ENCODE results near the gene BTBD9.

The BTBD9 gene

DNA sequence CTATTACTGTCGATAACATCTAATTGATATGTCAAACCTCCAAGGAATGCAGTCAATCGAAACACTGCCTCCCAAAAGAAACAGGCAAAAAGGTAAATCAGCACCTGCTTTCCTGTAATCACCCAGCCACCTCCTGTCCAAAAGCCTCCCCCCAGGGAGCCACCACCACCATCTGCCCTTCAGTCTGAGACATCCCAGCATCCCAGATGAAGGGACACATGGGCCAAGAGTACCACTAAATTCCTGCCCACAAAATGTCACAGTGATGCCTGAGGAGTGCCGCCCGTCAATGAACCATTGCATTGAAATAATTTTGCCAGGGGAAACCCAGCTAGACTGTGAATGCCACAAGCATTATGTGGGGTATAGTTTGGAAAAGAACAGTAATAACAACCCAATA, 418.5 kb downstream of the BTBD9 start:
- peak in 1 of 2 experiments; percentile 44 for DNase-seq

DNA sequence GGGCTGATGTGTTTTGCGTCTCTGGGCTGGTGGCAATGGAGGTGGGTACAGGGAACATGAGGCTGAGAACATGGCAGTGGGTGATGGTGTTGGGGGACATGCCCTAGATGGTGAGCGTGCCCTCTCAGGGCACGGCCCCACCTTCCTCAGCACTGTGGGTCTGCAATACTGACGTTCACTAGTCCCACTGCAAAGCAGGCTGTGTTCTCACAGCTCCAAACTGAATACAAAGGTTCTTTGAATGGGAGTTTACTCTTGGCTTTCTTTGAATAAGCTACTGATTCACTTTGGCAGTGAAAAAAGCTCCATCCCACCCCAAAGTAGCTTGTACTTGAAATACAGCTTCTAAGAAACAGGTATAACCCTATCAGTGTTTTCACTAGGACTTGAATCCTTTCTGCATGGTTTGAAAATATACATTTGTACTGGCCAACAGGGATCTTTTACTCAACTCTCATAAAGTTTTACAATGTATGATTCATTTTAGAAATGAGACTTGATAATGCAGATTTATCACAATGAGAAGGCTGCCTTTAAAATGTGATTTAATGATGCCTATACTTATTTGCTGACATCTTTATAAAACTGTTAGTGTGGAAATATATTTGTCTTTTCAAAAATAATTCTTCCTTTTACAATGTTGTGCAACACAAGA, 419.5 kb downstream of the BTBD9 start:
- no peak for DNase-seq

- DNase-seq: no peak
These were observed 421.5 kb downstream of the BTBD9 start for GRCh38 chr6:38218235-38218634.

- DNase-seq: no peak
These were observed 423.3 kb downstream of the BTBD9 start for GRCh38 chr6:38216451-38216850.

- DNase-seq: no peak
These were observed 423.9 kb downstream of the BTBD9 start for GRCh38 chr6:38215651-38216311.

GRCh38 chr6:38215225-38215624, 424.5 kb downstream of the BTBD9 start:
- DNase-seq: no peak

DNA sequence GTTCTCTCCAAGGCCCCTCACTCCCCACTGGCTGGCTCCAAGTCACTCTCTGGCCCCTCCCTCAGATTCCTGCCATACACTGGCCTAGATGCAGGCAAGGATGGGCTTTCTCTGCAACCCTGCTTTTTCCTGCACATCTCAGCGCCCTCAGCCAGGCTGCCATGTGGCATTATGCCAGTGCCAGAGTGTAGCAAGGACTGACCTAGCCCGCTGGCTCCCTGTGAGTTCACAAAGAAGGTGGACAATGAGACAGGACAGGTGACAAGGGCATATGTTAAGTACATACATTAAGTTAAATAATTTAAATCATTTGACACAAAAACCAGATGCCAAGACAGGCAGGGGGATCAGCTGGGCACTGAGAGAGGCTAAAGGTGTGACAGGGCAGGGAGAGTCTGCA, 425.6 kb downstream of the BTBD9 start:
- no peak for DNase-seq

- no peak for DNase-seq
These were observed 426.5 kb downstream of the BTBD9 start for GRCh38 chr6:38213251-38213658.

- DNase-seq: no peak
These were observed 427.1 kb downstream of the BTBD9 start for GRCh38 chr6:38212579-38212978.

GRCh38 chr6:38212116-38212515, 427.6 kb downstream of the BTBD9 start:
- no peak for DNase-seq

- DNase-seq: no peak
These were observed 430.1 kb downstream of the BTBD9 start for GRCh38 chr6:38209371-38210260.

DNA sequence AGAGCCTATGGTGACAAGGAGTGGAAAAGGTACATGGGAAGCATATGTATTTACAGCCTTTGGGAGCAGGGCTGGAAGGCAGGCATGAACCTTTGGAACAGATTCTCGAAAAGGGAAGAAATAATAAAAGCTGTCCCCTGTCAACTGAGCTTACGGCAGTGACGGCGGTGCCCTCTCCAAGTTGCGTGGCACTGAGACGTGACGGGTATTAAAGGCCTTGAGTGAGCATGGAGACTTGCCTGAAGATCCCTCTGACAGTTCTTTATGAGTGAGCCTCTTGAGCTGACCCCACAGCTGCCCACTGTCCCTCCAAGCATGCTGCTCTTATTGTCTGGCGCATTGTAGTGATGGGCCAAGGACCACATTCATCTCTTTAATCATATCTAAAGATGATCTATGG, 431.7 kb downstream of the BTBD9 start:
- DNase-seq: no peak

GRCh38 chr6:38207375-38207774, 432.4 kb downstream of the BTBD9 start:
- no peak for DNase-seq

- no peak for DNase-seq
These were observed 441.5 kb downstream of the BTBD9 start for GRCh38 chr6:38198219-38198618.

DNA sequence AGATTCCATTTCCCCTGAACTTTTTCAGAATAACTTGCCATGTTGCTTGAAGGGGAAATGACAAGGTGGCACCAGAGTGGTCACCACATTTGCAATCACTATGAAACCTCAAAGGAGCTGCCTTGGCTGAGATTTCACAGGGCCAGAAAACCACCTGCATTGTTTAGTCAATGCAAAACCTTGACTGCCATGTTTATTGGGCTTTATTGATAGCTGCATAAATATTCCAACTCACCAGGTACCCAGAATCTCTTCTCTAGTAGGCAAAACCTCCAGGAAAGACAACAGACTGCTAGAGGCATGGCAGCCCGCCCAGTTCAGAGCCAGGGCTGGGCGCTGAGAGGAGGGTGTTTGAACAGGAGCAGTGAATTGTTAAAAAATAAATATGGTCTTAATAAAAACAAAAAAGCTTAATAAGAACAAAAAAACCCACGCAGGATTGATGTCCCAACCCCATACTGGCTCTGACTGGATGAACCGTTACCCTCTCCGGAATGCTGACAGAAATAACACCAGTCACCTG, 444.6 kb downstream of the BTBD9 start:
- DNase-seq: no peak

DNA sequence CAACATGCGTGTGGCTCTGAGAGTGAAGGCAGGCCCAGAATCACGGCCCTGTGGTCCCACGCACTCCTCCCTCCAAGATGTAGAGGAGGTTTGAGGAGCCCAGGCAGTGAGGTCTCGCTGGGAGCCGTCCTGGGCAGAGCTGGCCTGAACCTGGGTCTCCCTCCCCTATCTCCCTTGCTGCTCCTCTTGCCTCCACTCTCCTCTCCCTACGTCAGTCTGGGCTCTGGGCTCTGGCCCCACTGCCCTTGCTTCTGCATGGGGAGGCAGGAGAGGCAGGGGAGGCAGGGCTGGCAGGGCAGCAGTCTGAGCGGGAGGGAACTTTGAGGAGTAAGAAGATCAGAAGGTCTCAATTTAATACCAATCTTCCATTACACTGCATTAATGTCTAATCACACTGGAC, 445.1 kb downstream of the BTBD9 start:
- DNase-seq: no peak

DNA sequence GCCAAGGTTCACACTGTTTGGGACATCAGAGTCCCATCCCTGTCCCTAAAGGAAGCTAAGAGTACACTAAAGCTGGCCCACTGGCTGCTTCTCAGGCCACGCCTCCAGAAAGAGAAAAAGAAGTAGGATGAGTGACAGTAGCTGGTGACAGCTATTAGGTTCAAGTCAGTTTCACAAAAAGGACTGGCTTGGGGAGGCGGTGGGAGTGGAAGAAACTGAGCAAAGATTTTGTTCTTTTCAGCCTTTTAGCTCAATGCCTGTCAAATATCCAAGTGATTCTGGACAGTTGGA, 445.5 kb downstream of the BTBD9 start:
- no peak for DNase-seq

- DNase-seq: no peak
These were observed 446.0 kb downstream of the BTBD9 start for GRCh38 chr6:38193481-38194281.

DNA sequence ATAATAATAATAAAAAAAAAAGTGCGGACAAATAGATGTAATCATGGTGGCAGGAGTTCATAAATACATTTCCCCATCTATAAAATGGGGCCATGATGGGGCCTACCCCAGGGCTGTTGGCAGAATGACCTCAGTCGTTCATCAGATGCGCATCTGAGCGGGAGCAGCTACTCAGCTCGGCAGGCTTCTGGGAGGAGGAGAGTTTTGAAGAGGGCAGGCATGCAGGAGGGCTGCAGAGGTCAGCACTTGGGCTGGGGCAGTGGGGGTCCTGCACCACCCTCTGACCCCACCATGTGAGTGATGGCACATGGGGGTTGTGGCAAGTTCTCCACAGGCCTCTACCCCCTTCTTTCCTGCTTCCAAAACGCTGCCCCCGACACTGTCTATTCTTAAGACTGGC, 446.7 kb downstream of the BTBD9 start:
- no peak for DNase-seq

DNA sequence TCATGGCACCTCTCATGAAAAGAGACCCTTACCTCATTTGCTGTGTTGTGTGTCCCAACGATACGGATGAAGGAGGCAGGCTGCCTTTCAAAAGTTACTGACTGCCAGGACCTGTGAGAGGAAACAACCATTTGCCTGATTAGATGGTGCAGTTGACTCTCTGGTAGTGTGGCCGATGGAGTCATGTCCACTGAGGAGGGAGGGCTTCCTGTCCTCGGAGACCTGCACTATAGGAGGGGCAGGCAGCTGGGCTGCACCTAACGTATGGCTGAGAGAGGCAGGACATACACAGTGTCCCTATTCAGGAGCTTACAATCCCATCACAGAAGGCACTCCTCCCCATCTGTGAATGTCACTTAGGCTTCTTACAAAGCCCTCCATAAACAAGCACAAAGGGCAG, 447.2 kb downstream of the BTBD9 start:
- DNase-seq: no peak

GRCh38 chr6:38192011-38192410, 447.7 kb downstream of the BTBD9 start:
- DNase-seq: no peak

GRCh38 chr6:38191418-38191817, 448.3 kb downstream of the BTBD9 start:
- no peak for DNase-seq
